IPS-20b (cell line): ENCODE results near the gene LHB.
"Not testable (repeated sequence)": the region's sequence is repeated elsewhere in the genome, so short reads cannot be mapped to it uniquely, and the experiment has no call there.

ENCODE experiments used
- H3K27ac ChIP-seq: one replicate; pipeline ENCODE4 v1.5.1; 2013; ENCODE audit warnings: low read length
- H3K27me3 ChIP-seq: 2 replicates; pipeline ENCODE4 v1.6.1; 2013; ENCODE audit warnings: mild to moderate bottlenecking, low read length, inconsistent platforms; ENCODE audit not compliant: insufficient read depth
- H3K36me3 ChIP-seq: 2 replicates; pipeline ENCODE4 v1.6.1; 2013; ENCODE audit warnings: low read depth, mild to moderate bottlenecking, inconsistent platforms, low read length, moderate library complexity; ENCODE audit not compliant: insufficient read depth
- H3K4me1 ChIP-seq: 2 replicates; pipeline ENCODE4 v1.6.1; 2013; ENCODE audit warnings: mild to moderate bottlenecking, control low read depth, inconsistent platforms, low read length, moderate library complexity; ENCODE audit not compliant: insufficient read depth
- H3K4me3 ChIP-seq: 2 replicates; pipeline ENCODE4 v1.5.1; 2013; ENCODE audit warnings: mild to moderate bottlenecking, low read length, inconsistent platforms
- H3K9ac ChIP-seq: 2 replicates; pipeline ENCODE4 v1.6.1; 2013; ENCODE audit warnings: low read depth, mild to moderate bottlenecking, inconsistent platforms, low read length, moderate library complexity
- H3K9me3 ChIP-seq: 2 replicates; pipeline ENCODE4 v1.6.1; 2013; ENCODE audit warnings: mild to moderate bottlenecking, low read depth, low read length, inconsistent platforms; ENCODE audit not compliant: insufficient read depth

The LHB gene

GRCh38 chr19:49017041-49017665 is at the start of gene LHB:
Gene LHB, minus strand, starts transcription at chr19:49017091. Its CDS starts 10 bp downstream, at chr19:49017081.
- Histone ChIP-seq H3K27ac (no peak within 1 kb of the TSS), H3K4me1 (no peaks in the 10 kb centered on the region; the same call in 1 of the 2 replicates), H3K4me3 (peak within 1 kb of the TSS; percentile 50; the same call in 1 of the 2 replicates), H3K9me3 (no peaks in the 10 kb centered on the region), H3K27me3 (peaks cover 46% of the 10 kb centered on the region), H3K36me3 (peaks cover 40% of the 10 kb centered on the region), H3K9ac (no peak within 1 kb of the TSS; the same call in 1 of the 2 replicates)

GRCh38 chr19:49065905-49066512 is 49.1 kb upstream of the LHB start:
- Histone ChIP-seq H3K27me3 (peaks cover 63% of the 10 kb centered on the region), H3K4me1 (peaks cover 17% of the 10 kb centered on the region), H3K9me3 (no peaks in the 10 kb centered on the region), H3K4me3 (no peak overlapping the region), H3K36me3 (no peaks in the 10 kb centered on the region), H3K27ac (no peak overlapping the region), H3K9ac (no peak overlapping the region)

GRCh38 chr19:49064768-49065611 is 48.1 kb upstream of the LHB start, which contains the start of gene NTF4:
Gene NTF4, minus strand, starts transcription at chr19:49064818. Its CDS starts 2,821 bp downstream, at chr19:49061997.
- H3K36me3 ChIP-seq, result no peaks in the 10 kb centered on the region
- peaks cover 17% of the 10 kb centered on the region for H3K4me1 ChIP-seq
- peaks cover 55% of the 10 kb centered on the region for H3K27me3 ChIP-seq
- H3K9me3 ChIP-seq, result no peaks in the 10 kb centered on the region
- peak within 1 kb of the TSS; percentile 45 for H3K9ac ChIP-seq
- H3K27ac ChIP-seq, result no peak within 1 kb of the TSS
- peak within 1 kb of the TSS; percentile 48; the same call in 1 of the 2 replicates for H3K4me3 ChIP-seq

GRCh38 chr19:49064029-49064629 is 47.2 kb upstream of the LHB start:
- no peaks in the 10 kb centered on the region for H3K9me3 ChIP-seq
- H3K36me3 ChIP-seq, result no peaks in the 10 kb centered on the region
- H3K4me3 ChIP-seq, result peak overlapping the region; percentile 48; the same call in 1 of the 2 replicates
- no peak overlapping the region for H3K9ac ChIP-seq
- H3K27ac ChIP-seq, result no peak overlapping the region
- peaks cover 52% of the 10 kb centered on the region for H3K27me3 ChIP-seq
- peaks cover 17% of the 10 kb centered on the region for H3K4me1 ChIP-seq

GRCh38 chr19:49061445-49061844 is 44.6 kb upstream of the LHB start:
- H3K9ac ChIP-seq, result no peak overlapping the region
- H3K4me1 ChIP-seq, result peaks cover 20% of the 10 kb centered on the region
- no peak overlapping the region for H3K4me3 ChIP-seq
- no peaks in the 10 kb centered on the region for H3K36me3 ChIP-seq
- no peak overlapping the region for H3K27ac ChIP-seq
- no peaks in the 10 kb centered on the region for H3K9me3 ChIP-seq
- H3K27me3 ChIP-seq, result peaks cover 54% of the 10 kb centered on the region

GRCh38 chr19:49061000-49061399 is 44.1 kb upstream of the LHB start:
- Histone ChIP-seq H3K27me3 (peaks cover 54% of the 10 kb centered on the region), H3K4me3 (no peak overlapping the region), H3K36me3 (no peaks in the 10 kb centered on the region), H3K4me1 (peaks cover 15% of the 10 kb centered on the region), H3K9ac (no peak overlapping the region), H3K9me3 (no peaks in the 10 kb centered on the region), H3K27ac (no peak overlapping the region)

GRCh38 chr19:49059053-49059452 is 42.2 kb upstream of the LHB start:
- Histone ChIP-seq H3K4me3 (no peak overlapping the region), H3K9ac (no peak overlapping the region), H3K27me3 (peaks cover 56% of the 10 kb centered on the region), H3K27ac (no peak overlapping the region), H3K36me3 (no peaks in the 10 kb centered on the region), H3K4me1 (peaks cover 6% of the 10 kb centered on the region; the same call in 1 of the 2 replicates), H3K9me3 (no peaks in the 10 kb centered on the region)

- Histone ChIP-seq H3K4me1 (0 out of 2 replicates have a peak, but pooled peaks cover 3% of the 10 kb centered on the region), H3K4me3 (no peak overlapping the region), H3K9me3 (no peaks in the 10 kb centered on the region), H3K27me3 (peaks cover 53% of the 10 kb centered on the region), H3K36me3 (no peaks in the 10 kb centered on the region), H3K9ac (no peak overlapping the region), H3K27ac (no peak overlapping the region)
Measured at GRCh38 chr19:49058562-49058961, 41.7 kb upstream of the LHB start.

GRCh38 chr19:49057636-49058234 is 40.8 kb upstream of the LHB start, which contains the start of gene CGB7:
Gene CGB7, minus strand, starts transcription at chr19:49057749. Its CDS starts 2,374 bp downstream, at chr19:49055375.
- no peak within 1 kb of the TSS for H3K9ac ChIP-seq
- no peaks in the 10 kb centered on the region for H3K9me3 ChIP-seq
- peak within 1 kb of the TSS; percentile 65 for H3K4me3 ChIP-seq
- peaks cover 53% of the 10 kb centered on the region for H3K27me3 ChIP-seq
- no peaks in the 10 kb centered on the region for H3K36me3 ChIP-seq
- 0 out of 2 replicates have a peak, but pooled peaks cover 3% of the 10 kb centered on the region for H3K4me1 ChIP-seq
- H3K27ac ChIP-seq, result no peak within 1 kb of the TSS

GRCh38 chr19:49056902-49057596 is 40.2 kb upstream of the LHB start:
- Histone ChIP-seq H3K4me3 (peak overlapping the region; percentile 65), H3K27me3 (peaks cover 53% of the 10 kb centered on the region)
- H3K27ac ChIP-seq, result not testable (repeated sequence)

More at GRCh38 chr19:49056902-49057596, 40.2 kb upstream of the LHB start:
- H3K36me3 ChIP-seq, H3K9me3 ChIP-seq, H3K4me1 ChIP-seq, H3K9ac ChIP-seq: not testable (repeated sequence)
